ENCODE results near the gene HK3.
"Not testable (repeated sequence)": the region's sequence is repeated elsewhere in the genome, so short reads cannot be mapped to it uniquely, and the experiment has no call there.

HK3 gene

DNA sequence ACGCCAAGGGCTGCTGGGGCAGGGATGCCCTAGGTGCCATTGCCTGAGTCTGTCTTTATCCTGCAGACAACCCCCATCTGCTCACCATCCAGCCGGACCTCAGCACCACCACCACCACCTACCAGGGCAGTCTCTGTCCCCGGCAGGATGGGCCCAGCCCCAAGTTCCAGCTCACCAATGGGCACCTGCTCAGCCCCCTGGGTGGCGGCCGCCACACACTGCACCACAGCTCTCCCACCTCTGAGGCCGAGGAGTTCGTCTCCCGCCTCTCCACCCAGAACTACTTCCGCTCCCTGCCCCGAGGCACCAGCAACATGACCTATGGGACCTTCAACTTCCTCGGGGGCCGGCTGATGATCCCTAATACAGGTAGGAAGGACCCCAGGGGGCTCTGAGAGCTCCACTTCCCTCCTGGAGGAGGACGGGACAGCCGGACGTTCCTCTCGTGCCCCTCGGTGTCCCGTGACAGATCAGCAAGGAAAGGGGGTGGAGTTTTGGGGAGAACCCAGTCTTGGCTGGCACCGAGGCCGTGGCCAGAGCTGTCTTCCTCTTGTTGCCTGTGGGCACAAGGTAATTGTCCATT, 24.9 kb downstream of the HK3 start:
- no peak overlapping the region for H3K4me3 ChIP-seq (ENCODE audit: low read length)

DNA sequence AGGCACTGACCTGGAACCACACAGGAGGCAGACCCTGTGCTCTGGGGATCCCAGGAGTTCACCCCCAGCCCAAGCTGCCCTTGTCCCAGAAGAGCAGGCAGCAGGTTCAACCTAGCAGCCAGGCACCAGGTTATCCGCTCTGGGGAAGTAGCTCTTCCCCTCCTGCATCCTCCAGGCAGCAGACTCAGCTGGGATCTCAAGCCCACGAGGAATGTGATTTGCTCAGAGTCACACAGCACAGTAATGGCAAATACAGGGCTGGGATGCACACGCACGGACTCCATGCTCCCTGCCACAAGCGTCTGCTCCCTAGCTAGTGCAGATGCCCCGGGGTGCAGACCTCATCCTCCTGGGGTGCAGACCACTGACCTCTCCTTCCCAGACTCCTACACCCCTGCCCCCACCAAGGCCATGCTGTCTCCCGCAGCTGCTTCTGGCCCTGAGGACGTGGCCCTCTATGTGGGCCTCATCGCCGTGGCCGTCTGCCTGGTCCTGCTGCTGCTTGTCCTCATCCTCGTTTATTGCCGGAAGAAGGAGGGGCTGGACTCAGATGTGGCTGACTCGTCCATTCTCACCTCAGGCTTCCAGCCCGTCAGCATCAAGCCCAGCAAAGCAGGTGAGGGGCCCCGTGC, 25.5 kb downstream of the HK3 start:
- TF ChIP-seq, protein P1, sequence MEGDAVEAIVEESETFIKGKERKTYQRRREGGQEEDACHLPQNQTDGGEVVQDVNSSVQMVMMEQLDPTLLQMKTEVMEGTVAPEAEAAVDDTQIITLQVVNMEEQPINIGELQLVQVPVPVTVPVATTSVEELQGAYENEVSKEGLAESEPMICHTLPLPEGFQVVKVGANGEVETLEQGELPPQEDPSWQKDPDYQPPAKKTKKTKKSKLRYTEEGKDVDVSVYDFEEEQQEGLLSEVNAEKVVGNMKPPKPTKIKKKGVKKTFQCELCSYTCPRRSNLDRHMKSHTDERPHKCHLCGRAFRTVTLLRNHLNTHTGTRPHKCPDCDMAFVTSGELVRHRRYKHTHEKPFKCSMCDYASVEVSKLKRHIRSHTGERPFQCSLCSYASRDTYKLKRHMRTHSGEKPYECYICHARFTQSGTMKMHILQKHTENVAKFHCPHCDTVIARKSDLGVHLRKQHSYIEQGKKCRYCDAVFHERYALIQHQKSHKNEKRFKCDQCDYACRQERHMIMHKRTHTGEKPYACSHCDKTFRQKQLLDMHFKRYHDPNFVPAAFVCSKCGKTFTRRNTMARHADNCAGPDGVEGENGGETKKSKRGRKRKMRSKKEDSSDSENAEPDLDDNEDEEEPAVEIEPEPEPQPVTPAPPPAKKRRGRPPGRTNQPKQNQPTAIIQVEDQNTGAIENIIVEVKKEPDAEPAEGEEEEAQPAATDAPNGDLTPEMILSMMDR (IDR thresholded peaks at IDR 0.05; ENCODE audit: insufficient read depth, low read depth, low read length, missing control alignments): no peak
- H3K4me3 ChIP-seq (ENCODE audit: low read length): no peak overlapping the region
- peak; percentile 16 for DNase-seq (ENCODE audit: low read depth)

More for the DNA sequence above, 24.9 kb downstream of the HK3 start:
- no peak for DNase-seq (ENCODE audit: low read depth)
- TF ChIP-seq, protein P1 (IDR thresholded peaks at IDR 0.05; ENCODE audit: insufficient read depth, low read depth, low read length, missing control alignments): no peak

DNA sequence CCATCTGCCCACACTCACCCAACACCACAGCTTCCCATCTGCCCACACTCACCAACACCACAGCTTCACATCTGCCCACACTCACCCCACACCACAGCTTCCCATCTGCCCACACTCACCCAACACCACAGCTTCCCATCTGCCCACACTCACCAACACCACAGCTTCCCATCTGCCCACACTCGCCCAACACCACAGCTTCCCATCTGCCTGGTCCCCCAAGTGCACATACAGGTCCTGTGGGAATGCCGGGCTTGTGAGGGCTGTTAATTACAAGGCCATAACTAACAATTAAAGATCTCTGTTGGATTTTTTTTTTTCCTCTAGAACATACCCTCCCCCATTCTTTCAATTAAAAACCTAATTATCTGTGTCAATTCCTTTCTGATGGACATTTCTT, 26.1 kb downstream of the HK3 start:
- not testable (repeated sequence) for H3K4me3 ChIP-seq (ENCODE audit: low read length); DNase-seq (ENCODE audit: low read depth)

DNA sequence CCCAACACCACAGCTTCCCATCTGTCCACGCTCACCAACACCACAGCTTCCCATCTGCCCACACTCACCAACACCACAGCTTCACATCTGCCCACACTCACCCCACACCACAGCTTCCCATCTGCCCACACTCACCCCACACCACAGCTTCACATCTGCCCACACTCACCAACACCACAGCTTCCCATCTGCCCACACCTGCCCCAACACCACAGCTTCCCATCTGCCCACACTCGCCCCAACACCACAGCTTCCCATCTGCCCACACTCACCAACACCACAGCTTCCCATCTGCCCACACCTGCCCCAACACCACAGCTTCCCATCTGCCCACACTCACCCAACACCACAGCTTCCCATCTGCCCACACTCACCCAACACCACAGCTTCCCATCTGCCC, 26.6 kb downstream of the HK3 start:
- not testable (repeated sequence) for H3K4me3 ChIP-seq (ENCODE audit: low read length); DNase-seq (ENCODE audit: low read depth)

DNA sequence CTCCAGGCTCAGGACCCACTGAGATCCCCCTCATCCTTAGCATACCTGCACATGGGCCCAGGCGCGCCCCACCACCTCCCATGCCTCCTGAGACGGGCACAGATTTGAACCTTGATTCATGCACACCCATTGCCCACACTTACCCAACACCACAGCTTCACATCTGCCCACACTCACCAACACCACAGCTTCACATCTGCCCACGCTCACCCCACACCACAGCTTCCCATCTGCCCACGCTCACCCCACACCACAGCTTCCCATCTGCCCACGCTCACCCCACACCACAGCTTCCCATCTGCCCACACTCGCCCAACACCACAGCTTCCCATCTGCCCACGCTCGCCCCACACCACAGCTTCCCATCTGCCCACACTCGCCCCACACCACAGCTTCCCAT, 28.5 kb downstream of the HK3 start:
- H3K4me3 ChIP-seq (ENCODE audit: low read length); DNase-seq (ENCODE audit: low read depth): not testable (repeated sequence)

DNA sequence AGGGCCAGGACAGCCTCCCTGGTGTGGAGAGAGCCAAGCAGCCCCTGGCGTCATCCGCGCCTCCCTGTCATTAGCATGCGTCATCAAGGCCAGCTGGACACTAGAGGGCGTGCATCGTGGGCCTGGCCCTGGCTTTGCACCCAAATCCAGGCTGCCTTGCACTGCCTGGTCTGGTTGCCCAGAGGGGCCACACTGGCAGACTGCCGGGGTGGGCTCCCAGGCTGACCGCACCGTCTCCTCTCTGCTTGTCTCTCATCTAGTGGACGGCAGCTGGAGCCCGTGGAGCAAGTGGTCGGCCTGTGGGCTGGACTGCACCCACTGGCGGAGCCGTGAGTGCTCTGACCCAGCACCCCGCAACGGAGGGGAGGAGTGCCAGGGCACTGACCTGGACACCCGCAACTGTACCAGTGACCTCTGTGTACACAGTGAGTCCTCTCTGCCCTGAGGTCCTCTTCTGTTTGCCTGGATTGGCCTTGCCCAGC, 29.0 kb downstream of the HK3 start:
- DNase-seq (ENCODE audit: low read depth): peak; percentile 32
- TF ChIP-seq, protein P1 (IDR thresholded peaks at IDR 0.05; ENCODE audit: insufficient read depth, low read depth, low read length, missing control alignments): peak; percentile 33
- H3K4me3 ChIP-seq (ENCODE audit: low read length): no peak overlapping the region

DNA sequence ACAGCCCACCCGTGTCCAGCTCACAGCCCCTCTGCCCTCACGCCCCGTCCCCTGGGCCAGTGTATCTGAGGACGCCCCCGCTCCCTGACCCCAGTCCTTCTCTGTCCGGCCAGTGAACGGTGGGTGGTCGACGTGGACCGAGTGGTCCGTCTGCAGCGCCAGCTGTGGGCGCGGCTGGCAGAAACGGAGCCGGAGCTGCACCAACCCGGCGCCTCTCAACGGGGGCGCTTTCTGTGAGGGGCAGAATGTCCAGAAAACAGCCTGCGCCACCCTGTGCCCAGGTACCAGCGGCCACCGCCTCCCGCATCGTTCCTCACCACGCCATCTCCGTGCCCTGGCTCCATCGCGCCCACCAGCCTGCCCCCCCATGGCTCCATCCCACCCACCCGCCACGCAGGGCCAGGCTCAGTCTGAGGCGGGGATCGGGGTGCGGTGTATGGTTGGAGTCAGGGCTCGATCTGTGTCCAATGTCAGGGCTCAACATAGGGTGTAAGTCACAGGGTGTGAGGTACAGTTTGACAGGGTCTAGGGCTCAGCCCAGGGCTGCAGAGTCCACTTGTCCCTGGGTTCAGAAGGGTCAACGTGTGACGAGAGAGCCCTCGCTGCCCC, 29.5 kb downstream of the HK3 start:
- no peak for DNase-seq (ENCODE audit: low read depth)
- TF ChIP-seq, protein P1 (IDR thresholded peaks at IDR 0.05; ENCODE audit: insufficient read depth, low read depth, low read length, missing control alignments): no peak
- H3K4me3 ChIP-seq (ENCODE audit: low read length): no peak overlapping the region

DNA sequence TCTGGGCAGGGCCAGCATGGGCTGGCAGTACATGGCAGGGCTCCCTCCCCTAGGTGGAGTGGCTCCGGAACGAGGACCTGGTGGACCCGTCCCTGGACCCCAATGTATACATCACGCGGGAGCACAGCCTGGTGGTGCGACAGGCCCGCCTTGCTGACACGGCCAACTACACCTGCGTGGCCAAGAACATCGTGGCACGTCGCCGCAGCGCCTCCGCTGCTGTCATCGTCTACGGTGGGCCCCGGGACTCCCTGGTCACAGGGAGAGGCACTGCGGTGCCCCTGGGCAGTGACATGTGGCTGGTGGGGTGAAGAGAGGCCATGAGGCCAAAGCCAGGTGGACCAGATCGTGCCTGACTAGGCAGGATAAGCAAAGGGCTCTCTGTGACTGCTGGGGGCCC, 30.4 kb downstream of the HK3 start:
- no peak for DNase-seq (ENCODE audit: low read depth)
- TF ChIP-seq, protein P1 (IDR thresholded peaks at IDR 0.05; ENCODE audit: insufficient read depth, low read depth, low read length, missing control alignments): no peak
- H3K4me3 ChIP-seq (ENCODE audit: low read length): no peak overlapping the region
